ENCODE results near the gene DOCK2.
"Not testable (repeated sequence)": the region's sequence is repeated elsewhere in the genome, so short reads cannot be mapped to it uniquely, and the experiment has no call there.

DOCK2 gene

GRCh38 chr5:169637549-169638121 lies 560 bp downstream of the DOCK2 start:
- peak in 1 of 2 donors; percentile 37 for DNase-seq (ENCODE audit: low read depth in 2 of 2, low spot score in 1 of 2)

GRCh38 chr5:169641253-169641652 lies 4.2 kb downstream of the DOCK2 start:
- DNase-seq (ENCODE audit: low read depth in 2 of 2, low spot score in 1 of 2), result no peak

DNA sequence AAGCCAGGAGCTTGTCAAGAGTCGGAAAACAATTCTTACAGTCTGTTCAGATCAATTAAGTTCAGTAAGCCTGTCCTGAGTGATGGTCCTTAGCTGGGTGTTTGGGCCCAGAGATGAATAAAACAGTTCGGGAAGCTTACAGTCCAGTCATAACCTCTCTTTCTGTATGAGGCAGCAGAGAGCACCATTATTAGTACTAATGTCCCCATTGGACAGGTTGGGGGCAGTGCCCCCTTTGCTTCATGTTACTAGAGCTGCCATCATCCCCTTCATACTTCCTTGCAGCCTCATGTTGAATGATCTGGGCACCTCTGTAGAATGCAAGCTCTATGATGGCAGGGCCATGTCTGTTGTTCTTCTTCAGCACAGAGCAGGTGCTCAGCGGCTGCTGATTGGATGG lies 9.8 kb downstream of the DOCK2 start:
- no peak for DNase-seq (ENCODE audit: low read depth in 2 of 2, low spot score in 1 of 2)

GRCh38 chr5:169647566-169647965 lies 10.5 kb downstream of the DOCK2 start:
- no peak for DNase-seq (ENCODE audit: low read depth in 2 of 2, low spot score in 1 of 2)

DNA sequence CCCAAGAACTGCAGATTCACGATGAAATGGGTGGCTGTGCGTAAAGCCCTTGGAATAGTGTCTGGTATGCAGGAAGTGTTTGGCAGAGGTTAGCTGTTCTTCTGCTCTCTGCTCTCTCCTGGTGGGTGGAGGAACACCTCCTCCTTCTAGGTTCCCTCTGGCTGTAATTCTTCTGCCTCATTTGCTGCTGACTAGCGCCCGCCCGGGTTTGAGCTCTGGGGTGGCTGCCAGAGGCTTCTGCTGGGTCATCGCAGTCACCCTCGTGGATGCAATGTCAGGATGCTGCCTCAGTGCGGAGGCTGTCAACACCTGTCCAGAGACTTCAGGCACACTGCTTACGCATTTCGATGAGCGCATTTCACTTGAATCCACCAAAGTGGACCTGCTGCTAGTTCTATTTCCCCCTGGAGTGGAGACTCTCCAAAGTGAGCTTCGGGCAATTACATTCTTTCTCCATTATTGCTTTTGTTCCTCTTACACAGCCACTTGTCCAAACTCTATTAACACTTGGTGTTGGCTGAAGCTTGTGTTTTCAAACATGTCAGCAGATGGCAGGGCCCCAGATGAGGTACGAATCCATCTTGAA lies 11.7 kb downstream of the DOCK2 start:
- DNase-seq (ENCODE audit: low read depth in 2 of 2, low spot score in 1 of 2), result no peak

DNA sequence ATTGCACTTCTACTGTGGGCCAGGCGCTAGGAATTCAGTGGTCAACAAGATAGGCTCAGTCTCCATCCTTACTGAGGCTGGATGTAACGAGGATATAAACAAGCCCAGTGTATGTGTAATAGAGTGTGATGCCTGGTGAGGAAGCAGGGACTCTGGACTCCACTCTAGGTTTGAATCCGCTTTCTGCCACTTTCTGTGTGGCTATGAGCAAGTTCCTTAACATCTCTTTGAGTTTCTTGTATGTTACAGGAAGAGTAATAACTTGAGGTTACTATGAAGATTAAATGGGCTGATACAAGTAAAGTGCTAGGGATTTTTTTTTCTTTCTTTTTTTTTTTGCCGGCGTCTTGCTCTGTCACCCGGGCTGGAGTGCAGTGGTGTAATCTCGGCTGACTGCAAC lies 12.4 kb downstream of the DOCK2 start:
- no peak for DNase-seq (ENCODE audit: low read depth in 2 of 2, low spot score in 1 of 2)

GRCh38 chr5:169650701-169651331 lies 13.7 kb downstream of the DOCK2 start:
- no peak for DNase-seq (ENCODE audit: low read depth in 2 of 2, low spot score in 1 of 2)

- DNase-seq (ENCODE audit: low read depth in 2 of 2, low spot score in 1 of 2), result no peak
Observed at GRCh38 chr5:169651526-169651925, 14.5 kb downstream of the DOCK2 start.

GRCh38 chr5:169652057-169652456 lies 15.0 kb downstream of the DOCK2 start:
- no peak for DNase-seq (ENCODE audit: low read depth in 2 of 2, low spot score in 1 of 2)

DNA sequence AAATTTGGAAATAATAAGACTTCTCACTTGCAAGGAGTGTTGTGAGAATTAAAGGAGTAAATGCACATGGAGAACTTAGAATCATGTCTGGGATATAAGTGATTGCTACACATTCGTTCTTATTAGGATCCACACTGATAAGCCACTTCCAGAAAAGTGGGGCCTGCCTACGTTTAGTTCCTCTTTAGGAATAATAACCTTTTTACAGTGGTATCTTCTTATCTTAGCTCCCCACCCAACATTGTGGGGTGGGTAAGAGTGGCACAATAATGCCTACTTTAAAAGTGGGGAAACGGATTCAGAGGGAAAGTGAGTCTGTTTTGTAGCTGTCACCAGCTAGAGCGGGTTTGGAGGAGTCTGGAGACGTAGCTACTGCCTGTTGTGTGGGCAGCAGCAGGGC lies 16.0 kb downstream of the DOCK2 start:
- no peak for DNase-seq (ENCODE audit: low read depth in 2 of 2, low spot score in 1 of 2)

DNA sequence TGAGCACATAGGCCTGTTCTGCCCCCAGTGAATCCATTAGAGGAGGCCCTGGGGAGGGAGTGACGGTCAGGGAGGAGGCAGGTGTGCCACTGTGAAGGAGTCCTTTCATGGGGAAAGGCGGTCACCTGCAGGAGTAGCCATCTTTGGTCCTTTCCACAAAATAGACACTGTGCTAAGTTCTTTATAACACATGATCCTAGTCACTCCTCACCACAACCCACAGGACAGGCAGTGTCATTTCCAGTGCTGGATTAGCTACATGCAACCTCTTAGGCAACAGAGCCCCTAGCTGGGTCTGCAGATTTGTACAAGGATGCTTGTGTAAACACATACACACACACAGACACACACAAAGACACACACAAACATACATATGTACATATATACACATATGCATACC lies 18.3 kb downstream of the DOCK2 start:
- no peak for DNase-seq (ENCODE audit: low read depth in 2 of 2, low spot score in 1 of 2)

GRCh38 chr5:169656125-169656901 lies 19.2 kb downstream of the DOCK2 start:
- DNase-seq (ENCODE audit: low read depth in 2 of 2, low spot score in 1 of 2), result no peak

DNA sequence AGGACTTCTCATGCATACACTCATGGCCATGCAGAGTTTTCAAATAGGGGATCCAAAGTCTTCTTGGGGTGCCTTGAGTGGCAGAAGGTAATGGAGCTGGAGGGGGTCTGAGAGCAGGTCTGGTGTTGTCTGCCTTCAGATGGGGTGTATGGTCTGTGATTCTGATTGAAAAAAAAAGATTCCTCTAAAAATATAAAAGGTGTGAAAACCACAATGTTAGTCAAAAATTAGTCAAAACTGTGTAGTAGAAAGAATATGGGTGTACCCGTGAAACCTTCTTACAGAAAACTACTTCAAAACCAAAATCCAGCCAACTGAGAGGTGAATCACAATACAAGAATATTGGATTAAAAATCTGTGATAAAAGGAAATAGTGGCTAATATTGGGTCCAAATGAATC lies 20.1 kb downstream of the DOCK2 start:
- DNase-seq (ENCODE audit: low read depth in 2 of 2, low spot score in 1 of 2), result no peak

DNA sequence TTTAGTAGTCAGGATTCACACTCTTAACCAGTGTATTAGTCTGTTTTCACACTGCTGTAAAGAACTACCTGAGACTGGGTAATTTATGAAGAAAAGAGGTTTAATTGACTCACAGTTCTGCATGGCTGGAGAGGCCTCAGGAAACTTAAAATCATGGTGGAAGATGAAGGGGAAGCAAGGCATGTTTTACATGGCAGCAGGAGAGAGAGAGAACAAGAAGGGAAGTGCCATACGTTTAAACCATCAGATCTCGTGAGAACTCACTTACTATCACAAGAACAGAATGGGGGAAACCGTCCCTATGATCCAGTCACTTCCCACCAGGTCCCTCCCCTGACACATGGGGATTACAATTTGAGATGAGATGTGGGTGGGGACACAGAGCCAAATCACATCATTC lies 25.4 kb downstream of the DOCK2 start:
- not testable (repeated sequence) for DNase-seq (ENCODE audit: low read depth in 2 of 2, low spot score in 1 of 2)

- DNase-seq (ENCODE audit: low read depth in 2 of 2, low spot score in 1 of 2), result no peak
Observed at GRCh38 chr5:169663537-169663936, 26.5 kb downstream of the DOCK2 start.

DNA sequence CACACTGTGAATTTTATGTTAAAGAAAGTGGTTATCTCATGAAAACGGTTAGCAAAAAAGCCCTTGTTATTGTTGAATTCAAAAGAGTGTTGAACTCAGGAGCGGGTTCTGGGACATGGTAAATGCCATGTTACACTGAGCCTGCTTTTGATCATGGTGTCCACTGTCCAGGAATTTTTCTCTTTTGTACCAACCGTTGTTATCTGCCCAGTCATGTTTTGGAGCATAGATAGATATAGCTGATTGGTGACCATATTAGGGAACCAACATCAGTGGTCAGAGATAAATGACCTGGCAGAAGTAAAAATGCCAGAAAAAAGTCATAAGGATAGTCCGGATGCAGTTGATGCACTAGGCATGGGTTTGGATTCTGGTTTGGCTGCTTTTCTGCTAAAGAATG lies 29.3 kb downstream of the DOCK2 start:
- DNase-seq (ENCODE audit: low read depth in 2 of 2, low spot score in 1 of 2), result no peak

GRCh38 chr5:169667896-169668674 lies 31.0 kb downstream of the DOCK2 start:
- no peak for DNase-seq (ENCODE audit: low read depth in 2 of 2, low spot score in 1 of 2)

DNA sequence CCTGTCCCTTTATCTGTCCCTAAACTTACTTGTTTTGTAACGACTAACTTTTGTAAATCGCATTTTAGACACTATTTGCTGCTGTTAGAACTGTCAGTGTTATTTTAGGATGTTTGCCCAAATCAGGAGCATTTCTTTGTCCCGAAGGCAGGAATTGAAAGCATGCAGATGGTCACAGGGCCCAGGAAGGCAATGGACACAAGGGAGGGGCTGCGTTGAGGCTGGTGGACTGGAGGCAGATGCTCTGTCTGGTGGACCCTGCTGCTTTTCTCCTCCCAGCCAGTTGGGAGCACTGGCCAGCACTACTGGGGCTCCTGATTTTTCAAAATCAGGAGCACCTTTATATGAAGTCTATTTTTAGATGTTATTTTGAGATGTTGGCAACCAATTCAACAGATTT lies 31.7 kb downstream of the DOCK2 start:
- no peak for DNase-seq (ENCODE audit: low read depth in 2 of 2, low spot score in 1 of 2)

DNA sequence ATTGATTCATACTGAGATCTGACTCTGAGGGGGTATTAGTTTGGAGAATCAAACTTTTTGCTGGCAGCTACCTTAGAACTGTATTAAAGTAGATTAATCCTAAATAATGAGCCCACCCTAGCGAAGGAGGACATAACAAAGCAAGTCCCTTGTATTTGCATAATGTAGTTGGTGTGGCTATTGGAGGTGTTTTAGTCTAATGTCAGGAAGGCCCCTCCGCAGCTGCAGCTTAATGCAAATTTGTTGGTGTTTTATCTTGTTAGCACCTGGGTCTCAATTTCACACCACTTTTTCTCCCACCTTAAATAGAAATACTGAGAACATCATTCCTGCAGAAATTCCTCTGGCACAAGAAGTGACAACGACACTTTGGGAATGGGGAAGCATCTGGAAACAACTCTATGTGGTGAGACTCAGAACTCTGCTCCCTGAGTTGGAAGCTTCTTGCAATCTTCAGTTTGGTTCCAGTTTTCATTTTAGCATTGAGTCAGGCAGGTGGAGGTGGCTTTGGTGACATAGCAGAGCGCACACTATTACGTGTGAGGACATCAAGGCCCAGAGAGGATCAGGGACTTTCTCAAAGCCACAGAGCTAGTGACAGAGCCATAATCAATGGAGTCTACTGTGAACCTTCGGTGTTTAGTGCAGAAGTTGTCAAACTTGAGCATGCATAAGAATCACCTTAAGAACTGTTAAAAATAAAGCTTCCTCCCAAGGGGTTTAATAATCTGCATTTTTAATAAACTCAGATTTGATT lies 33.9 kb downstream of the DOCK2 start:
- DNase-seq (ENCODE audit: low read depth in 2 of 2, low spot score in 1 of 2), result no peak

DNA sequence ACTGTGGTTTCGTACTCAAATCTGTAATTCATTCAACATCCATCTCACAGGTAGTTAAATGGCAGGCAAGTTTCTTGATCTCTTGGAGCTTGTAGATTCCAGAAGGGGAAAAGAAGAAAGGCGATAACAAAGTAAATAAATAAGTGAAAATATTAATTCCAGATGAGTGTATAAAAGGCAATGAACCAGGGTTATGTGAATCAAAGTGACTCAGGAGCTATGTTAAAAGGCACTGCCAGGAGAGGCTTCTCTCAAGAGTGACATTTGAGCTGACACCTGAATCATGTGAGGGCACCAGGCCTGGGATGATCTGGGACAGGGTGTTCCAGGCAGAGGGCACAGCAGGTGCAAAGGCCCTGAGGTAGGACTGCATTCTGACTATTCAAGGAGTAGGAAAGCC lies 45.0 kb downstream of the DOCK2 start:
- DNase-seq (ENCODE audit: low read depth in 2 of 2, low spot score in 1 of 2), result no peak

DNA sequence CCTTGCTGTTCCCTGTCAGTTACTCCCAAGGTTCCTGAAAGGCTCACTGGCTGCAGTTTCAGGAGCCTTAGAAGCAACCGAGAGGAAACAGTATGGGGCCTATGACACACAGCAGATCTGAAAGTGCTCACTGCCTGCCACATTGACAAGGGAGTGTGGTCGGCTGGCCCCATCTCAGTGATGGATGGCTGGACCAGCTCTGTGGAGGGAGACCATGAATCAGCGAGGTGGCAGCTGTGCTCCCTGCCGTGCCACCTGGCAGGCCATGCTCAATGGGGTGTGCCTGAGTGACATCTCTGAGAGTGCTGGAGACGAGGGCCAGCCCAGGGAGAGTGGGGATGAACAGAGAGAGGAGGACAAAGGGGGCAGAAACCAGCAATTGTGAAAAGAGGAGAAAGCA lies 49.1 kb downstream of the DOCK2 start:
- no peak for DNase-seq (ENCODE audit: low read depth in 2 of 2, low spot score in 1 of 2)

All from stimulated activated CD8-positive, alpha-beta memory T cell treated with anti-CD3 and anti-CD28 coated beads, Interleukin-4, amount 100 ng/mL, for 1 hour (primary cell).